Spleen (tissue), 11 donors: ENCODE results near the gene SAA1. TPM values are rescaled to one million over a fixed set of nuclear protein-coding genes. Genes with fewer than 3 reads are reported as not detected.

ENCODE experiments used
- DNase-seq: peaks from one replicate; pipeline ENCODE4 v3.0.0-alpha.2; 2020
- H3K27ac ChIP-seq, 8 donors: fragments of 200-600 bp; sonication (generic) in 7 of 8; 1 replicate in 4 of 8; 2 replicates in 4 of 8; pipeline versions ENCODE4 v1.5.0 to v1.8.0; 2016 to 2021; ENCODE audit warnings: inconsistent platforms in 4 of 8, mild to moderate bottlenecking in 4 of 8, moderate library complexity in 1 of 8
- H3K27me3 ChIP-seq, 7 donors: fragments of 200-600 bp; sonication (generic) in 6 of 7; replicated peaks in 1 of 7; 1 replicate in 4 of 7; 2 replicates in 3 of 7; pipeline versions ENCODE4 v1.5.0 to v1.8.0; 2016 to 2021; ENCODE audit warnings: inconsistent platforms in 3 of 7, mild to moderate bottlenecking in 1 of 7
- H3K36me3 ChIP-seq, 6 donors: fragments of 200-600 bp; sonication (generic) in 5 of 6; 1 replicate in 4 of 6; 2 replicates in 2 of 6; pipeline versions ENCODE4 v1.5.0 to v1.8.0; 2016 to 2021; ENCODE audit warnings: inconsistent platforms in 2 of 6
- H3K4me1 ChIP-seq, 6 donors: fragments of 200-600 bp; sonication (generic) in 5 of 6; 1 replicate in 3 of 6; 2 replicates in 3 of 6; pipeline versions ENCODE4 v1.5.0 to v1.8.0; 2016 to 2021; ENCODE audit warnings: inconsistent platforms in 3 of 6
- H3K4me3 ChIP-seq, 8 donors: fragments of 200-600 bp; sonication (generic) in 7 of 8; 1 replicate in 4 of 8; 2 replicates in 4 of 8; pipeline versions ENCODE4 v1.5.0 to v1.8.0; 2016 to 2021; ENCODE audit warnings: inconsistent platforms in 4 of 8, mild to moderate bottlenecking in 4 of 8, moderate library complexity in 2 of 8
- H3K9me3 ChIP-seq, 8 donors: fragments of 200-600 bp; sonication (generic) in 7 of 8; 1 replicate in 4 of 8; 2 replicates in 4 of 8; pipeline versions ENCODE4 v1.5.0 to v1.8.0; 2016 to 2021; ENCODE audit warnings: inconsistent platforms in 4 of 8
- POLR2A ChIP-seq, 3 donors: fragments of 450-650 bp; IDR thresholded peaks; one replicate each; pipeline ENCODE4 v1.5.1; 2017; ENCODE audit warnings: antibody characterized with exemption in 3 of 3, mild to moderate bottlenecking in 1 of 3
- POLR2AphosphoS5 ChIP-seq, 3 donors: sonication (generic); formaldehyde crosslinking; IDR thresholded peaks; one replicate each; pipeline ENCODE4 v1.5.1; 2017; ENCODE audit warnings: antibody characterized with exemption in 3 of 3
- WGBS, 5 donors: extraction: QIAGEN DNeasy Blood & Tissue Kit in 3 of 5; methylation state at CpG; one replicate each; pipeline versions ENCODE4 v1.1.5 to v1.1.7; 2013 to 2018; 5-methylcytosine and 5-hydroxymethylcytosine counted together
- intact Hi-C: fragments of 100-400 bp; cut with DNase I; formaldehyde crosslinking; loops from one replicate; pipeline ENCODE4 v1.15.0; 2023; ENCODE audit warnings: low total_unique reads
- polyA plus RNA-seq, 3 donors: library from polyadenylated mRNA; stranded (reverse); fragments of 200-250 nt; gene quantifications; one replicate each; pipeline ENCODE4 v1.2.1, GENCODE V29; 2013
- total RNA-seq, 7 donors: library from RNA; depleted of rRNA in 3 of 7; stranded (reverse); fragments of >200 nt in 3 of 7; fragmentation: NEBNext Ultra II Directional in 4 of 7; extraction: Animal tissue kit (Norgen Biotek cat#: 25700) in 4 of 7; gene quantifications; one replicate each; pipeline versions ENCODE4 v1.1.0 to v1.2.1, GENCODE V29; 2016 to 2021
- TF ChIP-seq, protein P1 (sequence below), 11 experiments: fragments of 200-600 bp in 7 of 11; fragments of 450-650 bp in 4 of 11; sonication (generic) in 4 of 11; IDR thresholded peaks in 8 of 11; conservative IDR thresholded peaks in 3 of 11; 1 replicate in 7 of 11; 2 replicates in 4 of 11; pipeline versions ENCODE4 v1.4.0 to v1.8.0; 2016 to 2021; ENCODE audit warnings: antibody characterized with exemption in 11 of 11, inconsistent platforms in 4 of 11, mild to moderate bottlenecking in 1 of 11
- donor health status: healthy with polysubstance abuse.
- donor health status: DM: no; HTN: no; CAD: no; lungs with moderate emphysema.
- donor health status: DM: no; HTN: no; CAD: no.
- donor health status: Bipolar disorder and iron deficiency.
- donor health status: healthy.
- donor health status: DM: no; HTN: no; CAD: no.
- donor health status: DM: yes; HTN: yes; CAD: no.

Gene SAA1
- total and polyA plus RNA-seq, 10 donors = 1.0 to 84.3 (median 4.2) TPM; not detected in 2

DNA sequence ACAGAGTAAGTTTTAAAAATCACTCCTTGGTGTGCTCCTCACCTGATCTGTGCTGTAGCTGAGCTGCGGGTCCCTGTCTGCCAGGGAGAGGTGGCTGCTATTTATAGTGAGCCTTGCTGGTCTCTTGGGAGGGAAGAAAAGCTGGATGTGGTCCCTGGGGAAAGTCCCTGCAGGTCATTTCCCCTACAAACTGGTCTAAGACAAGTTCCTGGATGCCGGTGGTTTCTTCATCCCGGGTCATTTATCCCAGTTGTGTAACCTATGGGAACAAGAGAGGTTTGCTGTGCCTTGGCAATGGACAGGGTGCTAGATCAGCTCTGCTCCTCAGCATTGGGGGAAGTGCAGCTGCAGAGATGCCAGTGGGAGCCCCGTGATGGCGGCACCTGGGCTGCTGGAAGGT, 17.5 kb upstream of the SAA1 start, which contains the start of gene SAA2:
Gene SAA2 (minus strand): TSS at position 108 of the 400 bp plus-strand sequence. CDS start 657 bp downstream, outside the sequence.
- no peak for TF ChIP-seq POLR2AphosphoS5 (IDR thresholded peaks at IDR 0.05)
- TF ChIP-seq POLR2A (IDR thresholded peaks at IDR 0.05) = no peak
- TF ChIP-seq, protein P1, sequence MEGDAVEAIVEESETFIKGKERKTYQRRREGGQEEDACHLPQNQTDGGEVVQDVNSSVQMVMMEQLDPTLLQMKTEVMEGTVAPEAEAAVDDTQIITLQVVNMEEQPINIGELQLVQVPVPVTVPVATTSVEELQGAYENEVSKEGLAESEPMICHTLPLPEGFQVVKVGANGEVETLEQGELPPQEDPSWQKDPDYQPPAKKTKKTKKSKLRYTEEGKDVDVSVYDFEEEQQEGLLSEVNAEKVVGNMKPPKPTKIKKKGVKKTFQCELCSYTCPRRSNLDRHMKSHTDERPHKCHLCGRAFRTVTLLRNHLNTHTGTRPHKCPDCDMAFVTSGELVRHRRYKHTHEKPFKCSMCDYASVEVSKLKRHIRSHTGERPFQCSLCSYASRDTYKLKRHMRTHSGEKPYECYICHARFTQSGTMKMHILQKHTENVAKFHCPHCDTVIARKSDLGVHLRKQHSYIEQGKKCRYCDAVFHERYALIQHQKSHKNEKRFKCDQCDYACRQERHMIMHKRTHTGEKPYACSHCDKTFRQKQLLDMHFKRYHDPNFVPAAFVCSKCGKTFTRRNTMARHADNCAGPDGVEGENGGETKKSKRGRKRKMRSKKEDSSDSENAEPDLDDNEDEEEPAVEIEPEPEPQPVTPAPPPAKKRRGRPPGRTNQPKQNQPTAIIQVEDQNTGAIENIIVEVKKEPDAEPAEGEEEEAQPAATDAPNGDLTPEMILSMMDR (IDR thresholded peaks at IDR 0.05 in 8 of 11, conservative IDR thresholded peaks at IDR 0.05 in 3 of 11) = no peak
- H3K36me3 ChIP-seq = no peaks in the 10 kb centered on the region
- no peak within 1 kb of the TSS for H3K27ac ChIP-seq
- DNase-seq = no peak
- H3K4me3 ChIP-seq = no peak within 1 kb of the TSS
- no peaks in the 10 kb centered on the region for H3K27me3 ChIP-seq
- H3K4me1 ChIP-seq = peaks cover 0 to 10% (median 0%) of the 10 kb centered on the region in 6 donors
- 66 to 75% (median 72%) methylated on average over 5 of the region's 5 CpGs for WGBS, 5 donors
- intact Hi-C loops = no loop called here
- H3K9me3 ChIP-seq = peaks cover 0 to 3% (median 0%) of the 10 kb centered on the region in 8 donors

DNA sequence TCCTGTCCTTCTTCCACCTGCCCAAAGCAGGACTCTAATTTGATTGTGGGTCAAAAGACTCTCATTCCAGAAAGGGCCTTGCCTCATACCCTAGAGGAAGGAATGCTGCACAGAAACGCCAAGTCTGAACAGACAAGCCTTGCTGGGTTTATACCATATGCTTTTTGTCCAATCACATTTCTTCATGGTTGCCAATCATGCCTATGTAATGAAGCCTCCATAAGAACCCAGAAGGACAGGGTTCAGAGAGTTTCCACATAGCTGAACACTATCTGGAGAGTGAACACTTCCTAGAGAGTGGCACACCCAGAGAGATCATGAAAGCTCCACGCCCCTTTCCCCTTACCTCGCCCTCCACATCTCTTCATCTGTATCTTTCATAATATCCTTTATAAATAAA, 12.8 kb upstream of the SAA1 start:
- no peaks in the 10 kb centered on the region for H3K9me3 ChIP-seq
- WGBS, 5 donors = 78 to 94% (median 84%) methylated on average over 3 of the region's 3 CpGs
- DNase-seq = no peak
- no peaks in the 10 kb centered on the region for H3K36me3 ChIP-seq
- no peak overlapping the region for H3K4me3 ChIP-seq
- intact Hi-C loops = no loop called here
- TF ChIP-seq POLR2A (IDR thresholded peaks at IDR 0.05) = no peak
- no peak for TF ChIP-seq POLR2AphosphoS5 (IDR thresholded peaks at IDR 0.05)
- TF ChIP-seq, protein P1 (IDR thresholded peaks at IDR 0.05 in 8 of 11, conservative IDR thresholded peaks at IDR 0.05 in 3 of 11) = no peak
- no peaks in the 10 kb centered on the region for H3K4me1 ChIP-seq
- no peak overlapping the region for H3K27ac ChIP-seq
- no peaks in the 10 kb centered on the region for H3K27me3 ChIP-seq

DNA sequence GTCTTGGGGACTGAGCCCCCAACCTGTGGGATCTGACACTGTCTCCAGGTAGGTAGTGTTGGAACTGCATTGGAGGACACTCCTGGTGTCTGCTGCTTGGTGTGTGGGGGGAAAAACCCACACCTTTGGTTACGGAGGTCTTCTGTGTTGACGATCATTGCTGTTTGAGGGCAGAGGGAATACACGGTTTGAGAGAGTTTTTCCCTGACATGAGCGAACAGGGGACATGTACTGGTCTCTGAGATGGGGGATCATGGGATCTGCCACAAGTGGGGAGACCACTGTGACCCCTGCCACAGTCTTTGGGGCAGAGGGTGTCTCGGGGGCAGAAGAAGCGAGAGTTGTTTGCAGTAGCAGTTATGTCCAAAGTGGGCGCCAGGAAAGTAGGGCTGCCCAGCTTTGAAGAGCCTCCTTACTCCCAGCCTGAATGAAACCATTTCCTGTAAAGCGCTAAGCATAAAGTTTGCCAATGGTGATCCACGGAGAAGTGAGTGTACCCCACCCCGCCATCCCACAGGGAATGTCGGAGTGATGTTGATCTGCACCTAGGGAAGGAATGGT, 12.2 kb upstream of the SAA1 start:
- no peak for DNase-seq
- no peaks in the 10 kb centered on the region for H3K9me3 ChIP-seq
- 79 to 88% (median 85%) methylated on average over 11 of the region's 11 CpGs for WGBS, 5 donors
- intact Hi-C loops = no loop called here
- H3K36me3 ChIP-seq = no peaks in the 10 kb centered on the region
- H3K27ac ChIP-seq = no peak overlapping the region
- no peaks in the 10 kb centered on the region for H3K4me1 ChIP-seq
- no peak for TF ChIP-seq POLR2A (IDR thresholded peaks at IDR 0.05)
- no peak for TF ChIP-seq POLR2AphosphoS5 (IDR thresholded peaks at IDR 0.05)
- TF ChIP-seq, protein P1 (IDR thresholded peaks at IDR 0.05 in 8 of 11, conservative IDR thresholded peaks at IDR 0.05 in 3 of 11) = no peak
- H3K4me3 ChIP-seq = no peak overlapping the region
- H3K27me3 ChIP-seq = no peaks in the 10 kb centered on the region

DNA sequence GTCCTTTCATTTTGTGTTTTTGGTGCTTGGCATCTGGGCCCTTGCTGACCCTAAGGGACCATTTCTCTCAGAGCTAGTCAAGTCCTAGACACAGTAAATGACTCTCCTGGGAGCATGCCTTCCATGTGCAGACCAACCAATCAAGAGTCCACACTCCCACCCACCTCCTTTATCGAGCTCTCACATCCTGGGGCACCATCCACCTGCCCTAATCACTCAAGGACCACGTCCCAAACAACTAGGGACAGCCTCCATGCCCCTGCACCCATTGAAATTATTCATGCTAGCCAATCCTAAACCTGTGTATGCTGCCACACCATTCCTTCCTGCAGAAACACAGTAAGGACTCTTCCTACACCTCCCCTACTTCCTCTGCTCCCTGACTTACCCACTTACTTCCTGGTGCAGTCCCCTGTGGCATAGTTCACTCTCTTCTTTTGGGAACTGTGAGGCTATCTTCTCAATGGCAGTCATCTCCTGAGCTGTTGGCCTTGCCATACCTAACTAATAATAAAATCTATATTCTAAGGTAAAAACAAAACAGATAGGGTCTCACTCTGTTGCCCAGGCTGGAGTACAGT, 11.2 kb upstream of the SAA1 start:
- H3K36me3 ChIP-seq = no peaks in the 10 kb centered on the region
- WGBS, 5 donors = 68 to 75% (median 68%) methylated on average over 2 of the region's 2 CpGs

More for the DNA sequence above, 11.2 kb upstream of the SAA1 start:
- intact Hi-C loops = no loop called here
- no peaks in the 10 kb centered on the region for H3K9me3 ChIP-seq
- no peak for DNase-seq
- H3K27ac ChIP-seq = no peak overlapping the region
- H3K4me3 ChIP-seq = no peak overlapping the region
- no peaks in the 10 kb centered on the region for H3K4me1 ChIP-seq
- no peaks in the 10 kb centered on the region for H3K27me3 ChIP-seq
- TF ChIP-seq, protein P1 (IDR thresholded peaks at IDR 0.05 in 8 of 11, conservative IDR thresholded peaks at IDR 0.05 in 3 of 11) = no peak
- TF ChIP-seq POLR2A (IDR thresholded peaks at IDR 0.05) (no peak), POLR2AphosphoS5 (IDR thresholded peaks at IDR 0.05) (no peak)
